NOMO-1 (cell line): ENCODE measurements around the gene TTC7B.

Experiments used
- DNase-seq, 2 experiments: peaks; one replicate each; lab custom pipeline; 2025; ENCODE audit not compliant: unreplicated experiment in 2 of 2; lab: John Stamatoyannopoulos, UW

Gene TTC7B

DNA sequence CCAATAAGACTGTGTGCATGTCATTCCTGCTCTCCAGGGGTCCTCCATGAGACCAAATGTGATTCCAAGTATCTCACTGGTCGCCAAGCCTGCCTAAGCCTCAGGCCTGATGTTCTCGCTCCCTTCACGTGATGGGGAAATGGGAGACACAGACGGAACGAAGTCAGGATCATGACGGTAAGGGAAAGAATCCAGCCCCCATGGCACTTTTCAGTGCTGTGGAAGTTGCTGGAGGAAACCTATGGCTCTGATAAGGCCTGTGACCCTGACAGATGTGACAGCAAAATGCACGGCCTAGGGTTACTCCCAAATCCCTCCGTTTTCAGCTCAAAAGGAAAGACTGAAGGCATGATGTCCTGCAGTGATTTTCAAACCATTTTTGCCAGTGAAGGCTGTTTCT, 234.5 kb downstream of the TTC7B start:
- DNase-seq, result no peak

DNA sequence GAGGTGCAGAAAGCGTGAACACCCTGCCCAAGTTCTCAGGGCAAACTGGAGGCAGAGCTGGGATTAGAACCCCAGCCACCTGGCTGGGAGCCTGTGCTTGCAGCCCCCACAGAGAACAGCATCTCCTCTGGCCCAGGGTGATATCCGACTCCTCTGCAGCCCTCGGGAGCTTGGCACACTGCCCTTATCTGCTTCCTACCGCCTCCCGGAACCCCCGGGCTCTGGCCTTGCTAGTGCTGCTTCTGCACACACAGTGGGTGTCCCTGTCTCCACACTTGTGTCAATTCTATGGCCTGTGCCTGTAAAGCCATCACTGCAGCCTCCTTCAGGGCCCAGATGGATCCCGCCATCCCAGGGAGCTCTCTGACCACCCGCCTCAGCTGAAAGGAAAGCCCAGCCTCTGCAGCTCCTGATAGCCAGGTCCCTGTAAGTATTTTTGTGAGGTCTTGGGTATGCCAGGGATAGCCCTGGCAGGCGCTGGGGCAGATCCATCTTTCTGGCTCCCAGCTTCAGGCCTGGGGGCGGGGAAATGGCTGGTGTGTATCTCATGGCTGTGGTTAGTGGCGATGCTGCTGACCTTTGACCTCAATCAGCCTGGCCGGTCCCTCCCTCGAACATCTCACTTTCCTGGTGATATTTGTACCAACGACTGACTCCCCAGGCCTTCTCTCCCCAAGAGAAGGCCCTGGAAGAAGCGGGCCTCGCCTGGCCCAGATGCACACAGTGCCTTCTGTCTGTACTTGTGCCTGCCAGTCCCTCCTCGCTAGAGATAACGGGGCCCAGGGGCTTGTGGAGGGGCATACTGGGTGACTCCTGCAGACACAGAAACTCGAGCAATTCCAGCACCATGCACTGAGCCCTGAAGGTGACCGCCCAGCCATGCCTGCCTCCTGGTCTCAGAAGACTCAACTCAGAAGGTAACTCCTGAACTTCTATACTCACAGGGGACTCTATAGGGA, 235.6 kb downstream of the TTC7B start:
- no peak for DNase-seq

DNA sequence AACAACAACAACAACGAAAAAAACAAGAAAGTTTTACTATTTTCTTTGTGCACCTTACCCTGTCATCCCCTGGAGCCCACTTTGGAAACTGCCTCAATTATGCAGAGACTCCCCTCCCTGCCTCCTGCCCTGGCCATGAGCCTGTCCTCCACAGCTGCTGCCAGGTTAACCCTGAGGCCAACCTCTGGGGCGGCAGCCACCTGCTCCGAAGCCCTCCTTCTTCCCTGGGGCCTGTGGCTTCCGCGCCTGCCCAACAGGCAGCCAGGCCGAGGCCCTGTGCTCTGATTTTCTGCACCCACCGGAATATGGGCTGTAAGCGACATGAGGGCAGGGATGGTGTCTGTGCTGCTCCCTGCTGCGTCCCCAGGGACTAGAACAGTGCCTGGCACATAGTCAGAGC, 236.4 kb downstream of the TTC7B start:
- no peak for DNase-seq

DNA sequence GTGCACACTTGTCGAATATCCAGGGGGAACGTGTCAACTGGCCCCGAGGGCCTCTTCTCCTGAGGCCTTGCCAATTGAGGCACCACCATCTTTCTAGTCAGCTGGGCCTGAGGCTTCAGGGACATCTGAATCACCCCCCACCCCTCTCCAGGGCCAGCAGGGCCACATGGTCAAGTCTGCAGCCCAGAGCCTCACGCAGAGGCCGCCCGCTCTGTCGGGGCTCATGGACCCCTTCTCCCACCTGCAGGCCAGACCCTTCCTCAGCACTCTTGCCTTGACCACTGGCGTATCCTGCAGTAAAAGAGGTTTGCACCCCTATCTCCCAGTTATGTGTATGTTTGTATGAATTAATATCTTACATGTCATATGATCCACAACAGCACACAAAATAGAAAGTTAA, 237.1 kb downstream of the TTC7B start:
- no peak for DNase-seq

DNA sequence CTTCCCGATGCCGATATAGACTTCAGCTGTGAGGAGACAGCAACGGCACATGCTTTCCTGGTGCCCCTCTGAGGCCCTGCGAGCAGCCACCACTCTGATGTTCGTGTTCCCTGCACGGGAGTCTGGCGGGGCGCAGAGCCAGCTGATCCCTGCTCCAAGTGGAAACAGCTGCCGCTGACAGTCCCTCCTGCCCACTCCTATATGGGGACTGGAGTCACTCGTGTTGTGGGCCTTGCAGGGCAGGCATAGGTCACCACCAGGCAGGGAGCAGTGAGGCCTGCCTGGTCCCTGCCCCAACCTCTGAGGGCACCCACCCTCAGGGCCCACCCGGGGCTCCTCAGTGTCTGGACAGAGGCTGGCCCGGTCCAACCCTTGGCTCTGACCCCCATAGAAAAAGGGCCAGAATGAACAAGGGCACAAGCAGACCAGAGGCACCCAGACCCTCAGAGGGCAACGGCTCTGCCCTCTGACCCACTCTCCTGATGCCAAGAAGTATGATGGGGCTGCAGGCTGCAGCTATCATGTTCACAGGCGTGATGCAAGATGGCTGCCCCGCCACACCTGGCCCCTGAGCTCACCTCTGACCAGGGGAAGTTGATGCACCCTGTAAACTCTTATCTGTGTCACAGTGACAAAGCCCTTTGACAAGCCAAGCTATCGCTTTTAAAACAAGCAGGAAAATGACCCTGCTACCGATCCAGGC, 237.8 kb downstream of the TTC7B start:
- DNase-seq, result no peak

DNA sequence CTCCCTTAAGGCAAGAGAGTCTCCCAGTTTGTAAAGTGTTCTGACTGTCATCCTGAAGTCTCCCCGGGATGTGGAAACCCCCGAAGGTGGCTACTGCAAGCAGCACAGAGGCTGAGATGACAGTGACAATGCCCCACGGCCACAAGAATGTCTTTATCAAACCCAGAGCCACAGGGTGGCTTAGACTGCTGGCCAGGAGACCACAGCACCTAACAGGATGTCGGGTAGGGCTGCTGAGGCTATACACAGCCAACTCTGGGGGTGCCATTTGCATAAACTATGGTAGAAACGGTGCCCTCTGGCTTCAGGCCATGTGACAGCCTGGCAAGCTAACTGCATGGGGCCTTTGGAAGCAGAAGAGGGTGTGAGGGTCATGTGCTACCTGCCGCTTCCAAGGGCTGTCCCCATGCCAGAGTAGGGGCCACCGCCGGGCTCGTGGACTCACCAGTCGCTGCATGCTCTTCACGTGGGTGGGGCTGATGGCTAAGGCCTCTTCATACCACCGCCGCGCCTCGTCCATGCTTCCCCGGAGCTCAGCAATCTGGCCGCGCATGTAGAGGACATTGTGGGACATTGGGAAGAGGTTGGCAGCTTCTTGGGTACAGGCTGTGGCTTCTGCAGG, 238.5 kb downstream of the TTC7B start:
- DNase-seq, result no peak

DNA sequence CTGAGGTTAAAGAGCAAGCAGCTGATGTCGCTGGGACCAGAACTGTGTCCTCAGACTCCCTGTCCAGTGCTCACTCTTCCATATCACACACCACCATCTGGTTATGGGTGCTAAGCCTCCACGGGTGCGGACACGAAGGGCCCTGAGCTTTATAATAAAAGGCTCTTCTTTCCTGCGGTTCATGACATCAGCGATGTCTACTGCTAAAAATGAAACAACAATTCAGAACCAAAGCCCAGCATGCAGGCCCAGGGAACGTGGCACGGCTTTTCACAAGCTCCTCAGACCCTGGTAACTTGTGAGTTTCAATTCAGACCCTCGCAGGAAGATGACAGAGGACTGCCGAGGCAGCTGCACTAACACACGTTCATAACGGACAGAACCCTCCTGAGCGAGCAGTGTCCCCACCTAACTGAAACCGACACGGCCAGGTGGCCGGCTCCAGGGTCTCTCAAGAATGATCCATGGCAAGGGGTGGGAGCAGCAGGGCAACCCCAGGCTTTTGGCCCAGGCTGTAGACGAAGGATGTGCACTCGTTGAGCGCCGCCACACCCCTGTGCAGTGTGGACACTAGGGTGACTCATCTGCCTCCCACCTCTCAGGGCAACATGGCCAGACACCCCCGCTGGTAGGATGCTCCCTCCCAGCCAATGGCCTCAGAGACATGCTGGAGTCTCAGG, 239.1 kb downstream of the TTC7B start:
- no peak for DNase-seq

DNA sequence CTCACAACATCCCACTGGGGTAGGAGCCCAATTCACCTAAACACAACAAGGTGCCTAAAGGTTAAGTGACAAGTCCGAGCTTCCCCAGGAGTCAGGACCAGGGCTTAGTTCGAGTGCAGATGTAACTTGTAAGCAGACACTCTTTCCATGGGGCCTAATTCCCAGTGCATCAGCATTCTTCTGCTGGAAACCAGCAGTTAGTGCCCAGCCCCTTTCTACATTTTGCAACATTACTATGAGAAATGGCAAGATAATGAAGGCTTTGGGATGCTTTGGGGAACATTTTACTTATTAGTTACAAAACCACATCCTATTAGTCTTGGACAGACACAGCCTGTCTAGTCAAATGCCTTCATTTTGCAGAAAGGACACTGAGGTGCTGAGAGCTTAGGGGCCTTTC, 239.6 kb downstream of the TTC7B start:
- no peak for DNase-seq

DNA sequence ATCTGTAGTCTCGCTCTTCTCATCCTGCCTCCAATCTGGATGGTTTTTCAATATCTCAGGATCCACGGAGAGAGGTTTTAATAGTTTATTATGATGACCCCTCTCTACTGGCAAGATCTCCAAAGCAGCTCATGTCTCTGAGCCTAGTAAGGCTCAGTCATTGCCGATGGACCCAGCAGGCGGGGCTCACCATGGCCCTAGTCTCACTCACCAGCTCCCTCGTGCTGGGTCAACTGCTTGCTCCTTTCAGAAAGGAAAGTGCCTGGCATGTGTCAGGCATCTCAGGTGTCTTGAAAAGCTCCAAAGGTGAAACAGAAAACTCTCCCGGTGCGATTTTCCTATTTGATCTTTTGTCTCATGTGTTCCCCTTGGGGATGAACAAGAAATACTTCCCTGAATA, 240.4 kb downstream of the TTC7B start:
- no peak for DNase-seq

DNA sequence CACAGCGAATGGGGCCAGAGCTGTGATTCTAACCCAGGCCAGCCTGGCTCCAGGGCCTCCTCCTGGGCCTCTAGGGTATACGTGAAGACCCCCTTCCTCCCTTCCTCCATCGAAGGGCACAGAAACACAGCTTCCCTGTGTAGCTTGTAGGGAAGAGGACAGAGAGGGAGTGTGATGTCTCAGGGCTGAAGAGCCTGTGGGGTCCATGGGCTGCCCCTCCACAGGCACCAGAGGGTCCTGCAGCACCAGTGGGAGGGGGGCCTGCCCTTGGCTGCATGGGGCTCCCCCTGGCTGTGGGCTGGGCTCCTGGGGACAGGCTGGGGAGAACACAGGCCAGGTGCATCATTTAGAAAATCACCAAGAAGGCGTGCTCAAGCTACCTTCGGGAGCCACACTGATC, 240.9 kb downstream of the TTC7B start:
- no peak for DNase-seq

DNA sequence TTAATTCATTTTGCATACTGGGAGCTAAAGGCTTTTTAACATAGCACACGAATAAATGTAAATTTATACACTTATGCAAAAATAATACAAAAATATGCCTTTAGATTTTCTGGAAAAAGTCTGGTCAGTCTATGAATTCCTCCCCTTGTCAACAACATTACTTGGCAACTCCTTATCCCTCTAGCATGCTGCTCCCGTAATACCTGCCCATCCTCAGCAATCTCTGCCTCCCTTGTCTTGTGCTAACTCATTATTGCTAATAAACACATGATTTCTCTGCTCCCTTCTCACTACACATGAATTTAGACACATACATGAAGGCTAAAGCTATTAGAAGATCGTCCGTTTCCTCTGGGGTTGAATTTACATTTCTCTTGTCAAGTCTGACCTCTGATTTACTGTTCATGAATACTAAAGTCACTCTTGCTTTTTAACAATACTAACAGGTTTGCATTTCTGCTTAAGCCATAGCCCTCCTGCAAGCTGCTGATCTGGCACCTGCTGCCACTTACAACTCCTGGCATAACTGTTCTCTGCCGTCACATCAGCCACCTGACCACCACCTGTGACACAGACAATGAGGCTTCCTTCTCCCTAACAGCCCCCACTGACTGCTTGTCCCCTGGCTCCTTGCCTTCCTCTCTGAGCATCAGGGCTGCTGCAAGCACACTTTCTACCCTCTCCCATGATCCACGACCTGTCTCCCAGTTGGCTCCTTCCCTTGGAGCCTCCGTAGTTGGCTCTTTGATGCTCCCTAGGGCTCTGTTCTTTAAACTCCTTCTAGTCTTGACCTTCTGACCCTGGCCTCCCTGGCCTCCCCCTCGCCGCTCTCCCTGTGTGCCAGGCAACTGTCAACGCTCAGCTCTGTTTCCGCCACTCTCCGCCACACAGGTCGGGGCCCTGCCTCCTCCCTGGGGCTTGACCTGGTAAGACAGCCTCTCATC, 241.8 kb downstream of the TTC7B start:
- no peak for DNase-seq

DNA sequence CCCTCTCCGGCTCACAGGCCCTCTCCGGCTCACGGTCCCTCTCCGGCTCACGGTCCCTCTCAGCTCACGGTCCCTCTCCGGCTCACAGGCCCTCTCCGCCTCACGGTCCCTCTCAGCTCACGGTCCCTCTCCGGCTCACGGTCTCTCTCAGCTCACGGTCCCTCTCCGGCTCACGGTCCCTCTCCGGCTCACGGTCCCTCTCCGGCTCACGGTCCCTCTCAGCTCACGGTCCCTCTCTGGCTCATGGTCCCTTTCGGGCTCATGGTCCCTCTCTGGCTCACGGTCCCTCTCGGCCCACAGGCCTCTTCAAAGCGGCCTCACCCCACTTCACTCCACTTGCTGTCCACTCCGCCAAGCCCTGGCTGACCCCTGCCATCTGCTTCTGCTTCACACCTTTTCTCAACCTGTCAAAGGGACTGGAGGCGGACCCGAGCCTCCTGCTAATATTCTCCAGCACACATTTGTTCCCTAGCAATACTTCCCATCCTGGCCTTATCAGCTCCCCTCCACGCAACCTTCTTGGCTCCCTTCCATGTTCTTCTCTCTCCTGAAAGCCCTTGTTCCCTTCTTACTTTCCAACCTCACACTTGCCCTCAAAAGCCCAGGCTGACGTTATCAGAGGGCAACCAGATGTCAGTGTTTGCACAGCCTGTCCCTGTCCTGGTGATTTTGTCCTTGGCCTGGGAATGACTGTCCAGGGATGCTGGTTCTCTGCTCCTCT, 242.7 kb downstream of the TTC7B start:
- DNase-seq, result no peak

DNA sequence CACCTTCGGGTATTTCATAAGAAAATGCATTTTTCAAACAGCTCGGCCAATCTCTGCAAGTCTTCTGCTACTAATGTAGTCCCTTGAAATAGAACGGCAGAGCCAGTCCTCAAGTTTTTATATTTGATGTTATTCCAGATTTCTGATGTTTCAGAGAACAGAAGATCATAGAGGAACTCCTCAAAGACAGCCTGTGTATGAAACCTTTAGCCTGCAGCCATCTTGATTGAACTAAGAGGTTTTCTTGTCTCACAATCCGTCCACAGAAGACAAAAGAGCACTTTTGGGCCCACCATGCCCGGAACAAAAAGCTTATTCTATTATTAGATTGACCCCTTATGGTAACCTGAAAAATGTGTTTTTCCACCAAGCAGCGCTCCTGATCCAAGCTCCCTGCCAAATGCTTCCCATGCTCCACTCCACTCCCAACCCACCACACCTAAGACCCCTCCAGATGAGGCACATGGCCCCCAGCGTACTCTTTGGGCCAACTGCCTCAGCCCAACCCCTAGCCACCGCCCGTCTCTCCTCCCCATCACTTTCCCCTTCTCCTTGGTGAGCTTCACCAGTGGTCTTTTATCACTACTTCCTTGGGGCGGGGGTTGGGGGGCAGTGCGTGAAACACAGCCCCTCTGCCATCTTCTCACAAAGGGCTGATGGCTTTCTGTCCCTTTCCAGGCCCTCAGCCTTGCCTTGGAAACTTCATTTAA, 243.6 kb downstream of the TTC7B start:
- no peak for DNase-seq

DNA sequence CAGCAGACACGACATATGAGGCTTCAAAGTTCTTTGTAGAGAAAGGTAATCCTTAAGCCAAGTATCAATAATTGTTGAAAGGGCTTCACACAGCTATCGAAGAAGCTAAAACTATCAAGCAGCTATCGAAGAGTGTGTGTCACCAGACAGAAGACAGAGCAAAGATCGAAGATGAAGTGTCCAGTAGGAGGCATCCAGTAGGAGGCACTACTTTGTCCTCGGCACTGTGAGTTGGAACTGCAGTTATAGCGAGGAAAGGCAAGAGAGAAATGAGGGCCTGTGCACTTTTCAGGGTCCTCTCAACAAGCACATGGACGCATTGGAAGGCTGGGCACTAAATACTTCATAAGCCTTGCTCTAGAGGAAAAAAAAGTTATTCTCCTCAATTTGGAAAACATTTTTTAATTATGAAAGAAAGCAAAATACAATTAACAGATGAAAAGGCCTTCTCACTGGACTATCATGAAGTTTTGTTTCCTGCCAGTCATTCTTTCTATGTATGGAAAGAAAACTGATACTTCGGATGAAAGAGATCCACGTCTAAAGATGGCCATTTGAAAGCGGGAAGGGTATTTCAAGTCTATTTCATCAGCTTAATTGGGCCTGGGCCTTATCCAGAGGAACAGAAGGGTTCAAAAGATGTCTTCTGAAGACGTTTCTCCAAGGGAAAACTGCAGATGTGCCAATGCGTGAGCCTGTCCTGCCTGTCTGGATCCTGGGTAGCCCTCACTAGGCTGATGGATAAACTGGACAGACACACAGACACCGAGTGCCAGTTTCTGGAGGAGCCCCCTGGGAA, 244.9 kb downstream of the TTC7B start:
- DNase-seq, result no peak

DNA sequence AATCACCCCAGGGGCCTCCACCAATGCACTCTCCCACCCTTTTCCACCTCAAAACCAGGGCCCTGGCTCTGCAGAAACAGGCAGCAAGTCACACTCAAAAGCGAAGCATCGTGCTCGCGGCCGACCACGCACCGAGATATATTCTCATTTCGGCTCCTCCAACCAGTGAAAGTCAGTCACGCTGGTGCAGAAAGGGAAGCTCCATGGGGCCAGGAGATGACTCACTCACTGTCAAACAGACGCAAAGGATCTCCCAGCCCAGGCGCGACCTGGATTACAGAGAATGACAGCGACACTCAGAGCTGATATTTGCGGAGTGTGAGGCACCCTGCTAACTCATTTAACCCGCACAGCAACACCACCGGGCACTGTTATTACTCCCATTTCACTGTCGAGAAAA, 245.8 kb downstream of the TTC7B start:
- DNase-seq, result no peak

DNA sequence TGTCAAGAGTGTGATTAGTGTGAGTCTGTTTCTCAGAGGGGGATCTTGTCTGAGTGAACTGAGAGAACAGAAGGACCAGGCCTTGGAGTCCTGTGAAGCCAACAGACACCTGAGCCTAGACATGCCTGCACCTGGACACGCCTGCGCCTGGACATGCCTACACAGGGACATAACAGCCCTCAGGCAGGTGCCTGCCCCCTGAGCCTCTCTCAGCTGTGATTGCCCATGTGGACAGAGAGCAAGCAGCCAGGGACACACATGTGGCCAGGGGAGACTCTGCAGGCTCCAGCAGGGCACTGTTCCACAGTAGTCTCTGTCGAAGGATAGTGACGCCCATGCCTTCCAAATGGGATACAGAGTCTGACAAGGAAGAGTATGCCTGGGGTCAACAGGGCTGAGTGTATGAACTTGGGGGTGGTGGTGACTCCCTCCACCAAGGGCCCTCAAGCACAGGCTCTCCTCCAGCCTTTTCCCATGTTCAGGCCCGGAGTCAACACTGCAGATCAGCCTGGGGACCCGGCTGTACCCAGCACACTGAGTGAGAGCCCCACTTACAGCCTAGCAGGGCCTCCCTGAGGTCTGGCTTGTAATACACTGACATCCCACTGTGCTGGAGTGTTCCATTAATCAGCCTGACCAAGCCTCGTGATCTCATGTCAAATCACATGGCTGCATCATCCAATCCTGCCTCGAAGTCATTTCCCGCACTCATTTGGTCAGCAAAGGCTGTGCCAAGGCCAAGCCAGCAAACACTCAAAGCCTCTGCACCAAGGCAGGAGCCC, 246.4 kb downstream of the TTC7B start:
- DNase-seq, result no peak

DNA sequence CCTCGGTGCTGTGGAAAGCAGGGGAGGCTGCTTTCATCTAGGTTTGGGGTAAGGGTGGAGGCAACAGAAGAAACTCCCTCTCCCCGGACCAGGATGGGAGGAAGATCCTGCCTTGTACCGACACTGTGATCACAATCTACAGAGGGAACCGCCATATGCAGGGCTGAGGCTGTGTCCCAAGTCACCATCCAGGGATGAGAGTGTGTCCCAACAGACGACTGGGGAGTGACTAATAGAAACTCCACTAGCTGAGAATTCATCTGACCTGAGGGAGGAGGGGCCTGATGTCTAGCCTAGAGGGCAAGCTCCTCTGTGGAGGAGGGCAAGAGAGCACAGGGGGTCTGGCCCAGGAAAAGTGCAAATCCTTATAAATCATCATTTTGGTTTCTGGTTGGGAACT, 247.0 kb downstream of the TTC7B start:
- DNase-seq, result no peak
